ENCODE data around the gene INHBB.

Gene INHBB

DNA sequence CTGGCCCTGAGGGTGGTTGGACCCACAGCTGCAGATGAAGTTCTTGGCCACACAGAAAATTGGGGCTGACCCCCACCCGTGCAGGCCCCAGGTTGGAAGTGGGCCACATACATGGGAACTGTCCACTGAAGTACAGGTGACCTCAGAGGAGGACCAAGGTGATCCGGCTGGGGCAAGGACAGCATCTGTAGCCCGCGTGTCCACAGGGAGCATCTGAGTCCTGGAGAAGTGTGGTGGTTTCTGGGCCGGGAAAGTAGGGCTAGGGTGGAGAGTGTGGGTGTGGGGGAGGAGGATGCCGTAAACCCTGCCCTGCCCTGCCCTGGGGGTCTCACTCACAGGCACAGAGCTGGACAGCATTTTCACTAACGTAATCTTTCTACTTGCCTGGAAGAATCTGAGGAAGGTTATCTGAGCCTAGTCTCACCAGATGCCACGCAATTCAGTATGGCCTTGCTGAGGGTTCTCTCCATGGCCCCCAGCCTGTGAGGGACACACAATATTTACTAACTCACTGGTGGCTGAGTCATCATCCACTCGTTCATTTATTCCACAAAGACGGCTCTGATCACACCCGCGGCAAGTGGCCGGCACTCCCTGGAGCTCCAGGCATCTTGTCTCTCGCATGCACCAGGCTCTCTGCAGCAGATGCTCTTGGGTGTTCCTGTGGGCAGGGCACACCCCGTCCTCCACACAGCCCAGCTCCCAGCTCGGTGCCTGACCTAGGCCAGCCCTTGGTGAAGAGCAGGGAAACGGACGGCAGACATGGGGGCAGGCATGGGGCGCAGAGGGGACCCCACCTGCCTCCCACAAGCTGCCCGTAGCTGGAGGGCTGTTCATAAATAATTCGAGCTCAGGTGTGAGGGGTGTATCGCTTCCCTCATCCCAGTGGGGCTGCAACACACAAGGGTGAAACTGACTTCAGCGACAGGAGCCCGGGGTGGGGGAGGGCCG is 51.2 kb downstream of the INHBB start:
- DNase-seq (ENCODE audit: low read depth in 2 of 2), result no peak

GRCh38 chr2:120398051-120398995 is 52.4 kb downstream of the INHBB start:
- DNase-seq (ENCODE audit: low read depth in 2 of 2), result no peak

DNA sequence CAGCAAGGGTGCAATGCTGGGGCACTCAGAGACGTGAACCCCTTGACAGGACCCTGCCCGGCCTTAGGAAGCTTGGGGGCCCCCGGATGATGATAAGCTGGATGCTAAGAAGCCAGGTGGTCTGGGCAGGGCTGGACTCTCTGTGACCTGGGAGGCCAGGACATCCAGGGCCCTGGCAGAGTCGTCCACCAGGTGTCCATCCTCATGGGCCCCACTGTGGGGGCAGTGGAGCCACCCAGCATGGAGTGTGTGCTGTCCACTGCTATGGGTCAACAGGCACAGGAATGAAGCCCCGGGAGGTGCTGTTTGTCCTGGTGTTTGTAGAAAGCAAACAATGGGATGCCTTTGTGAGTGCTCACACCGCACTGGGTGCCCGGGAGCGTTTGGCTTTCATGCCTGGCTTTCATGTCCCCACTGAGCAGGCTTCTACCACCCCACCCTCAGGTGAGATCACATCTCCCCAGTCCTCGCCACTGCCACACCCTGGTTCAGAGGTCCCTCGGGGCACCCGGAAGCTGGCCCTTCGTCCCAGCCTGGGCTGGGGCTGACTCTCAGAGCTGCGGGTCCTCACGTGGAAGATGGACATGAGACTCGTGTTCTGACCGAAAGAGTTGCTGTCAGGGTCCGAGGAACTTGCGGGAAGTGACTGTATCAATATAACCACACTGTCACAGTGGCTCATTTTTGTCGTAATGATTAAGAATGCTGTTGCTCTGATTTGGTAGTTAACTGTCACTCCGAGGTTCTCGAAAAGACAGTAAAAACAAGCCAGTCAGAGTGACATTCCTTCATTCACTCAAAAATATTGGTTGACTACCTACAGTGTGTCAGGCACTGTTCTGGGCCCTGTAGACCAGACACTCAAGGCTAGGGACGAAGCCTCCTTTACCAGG is 53.3 kb downstream of the INHBB start:
- DNase-seq (ENCODE audit: low read depth in 2 of 2), result no peak

GRCh38 chr2:120399889-120400240 is 53.9 kb downstream of the INHBB start:
- DNase-seq (ENCODE audit: low read depth in 2 of 2), result no peak

DNA sequence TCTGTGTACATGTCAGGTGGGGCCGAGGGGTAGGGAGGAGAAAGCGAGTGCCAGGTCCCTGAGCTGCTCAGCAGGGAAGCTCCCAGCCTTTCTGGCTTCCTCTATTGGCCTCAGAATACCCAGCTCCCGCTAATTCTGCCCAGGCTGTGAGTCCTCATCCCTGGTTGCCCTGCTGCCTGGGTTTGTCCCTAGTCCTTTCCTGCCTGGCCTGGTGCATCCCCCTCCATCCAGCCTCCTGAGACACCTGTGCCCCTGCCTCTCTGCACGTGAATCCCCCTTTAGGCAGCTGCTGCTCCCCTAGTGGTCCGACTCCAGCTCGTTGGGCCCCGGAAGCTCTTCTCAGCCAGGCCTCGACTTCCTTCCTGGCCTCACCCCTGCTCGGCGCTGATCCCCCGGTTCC is 54.6 kb downstream of the INHBB start:
- DNase-seq (ENCODE audit: low read depth in 2 of 2), result no peak

Data from stimulated activated CD4-positive, alpha-beta T cell treated with anti-CD3 and anti-CD28 coated beads, Interleukin-12 subunit alpha, Interleukin-12 subunit beta, amount 100 ng/mL, for 24 hours (primary cell).